Endothelial cell of umbilical vein (primary cell): ENCODE measurements around the gene ADAMTS12. TPM values are rescaled to one million over a fixed set of nuclear protein-coding genes. Genes with fewer than 3 reads are reported as not detected.

Source experiments
- BruUV-seq: library from RNA; stranded (reverse); fragments of 400-500 nt; replicated peaks from 2 replicates; lab custom pipeline; 2021; lab: Mats Ljungman, UMichigan
- CTCF ChIA-PET: fragments of 300-600, 350-600 bp; sonication (Branson Sonifier 250); formaldehyde crosslinking; loops from one replicate; lab custom pipeline; 2021; ENCODE audit warnings: antibody characterized with exemption, inconsistent platforms; lab: Charles Lee
- POLR2A ChIA-PET: fragments of 300-600, 350-600 bp; sonication (Branson Sonifier 250); formaldehyde crosslinking; loops from one replicate; lab custom pipeline; 2021; ENCODE audit warnings: antibody characterized with exemption, inconsistent platforms; lab: Charles Lee
- DNase-seq: peaks from one replicate; pipeline ENCODE4 v3.0.0-alpha.2; 2011; ENCODE audit warnings: low read depth, low spot score
- FAIRE-seq: peaks from 2 replicates; lab custom pipeline; 2011; peaks lifted over from hg19 to GRCh38; lab: Jason Lieb, UNC
- H2AFZ ChIP-seq: 2 replicates; pipeline ENCODE4 v1.6.0; 2012; ENCODE audit warnings: low read depth, low read length, control low read depth, inconsistent platforms
- H3K27ac ChIP-seq: 2 replicates; pipeline ENCODE4 v1.5.1; 2011; ENCODE audit warnings: low read depth, mild to moderate bottlenecking, control low read depth, low read length, moderate library complexity; ENCODE audit not compliant: insufficient read depth
- H3K27me3 ChIP-seq, 2 experiments: 2 replicates each; pipeline versions ENCODE4 v1.6.0 to v1.6.1; 2011; ENCODE audit warnings: low read length in 2 of 2, mixed read lengths in 1 of 2; ENCODE audit not compliant: control insufficient read depth in 2 of 2, insufficient read depth in 2 of 2
- H3K36me3 ChIP-seq, 2 experiments: 2 replicates in 1 of 2; 3 replicates in 1 of 2; pipeline ENCODE4 v1.5.1; 2011; ENCODE audit warnings: low read length in 2 of 2, mild to moderate bottlenecking in 1 of 2, moderate library complexity in 1 of 2; ENCODE audit not compliant: control insufficient read depth in 2 of 2, insufficient read depth in 2 of 2; ENCODE audit errors: extremely low read depth in 1 of 2
- H3K4me1 ChIP-seq: 3 replicates; pipeline ENCODE4 v1.5.1; 2011; ENCODE audit warnings: mild to moderate bottlenecking, low read length; ENCODE audit not compliant: control insufficient read depth, insufficient read depth; ENCODE audit errors: extremely low read depth
- H3K4me2 ChIP-seq: 2 replicates; pipeline ENCODE4 v1.6.1; 2011; ENCODE audit warnings: low read length, control low read depth, mixed read lengths; ENCODE audit not compliant: insufficient read depth
- H3K4me3 ChIP-seq, 3 experiments: fragments of 200-600 bp in 1 of 3; sonication (generic), shearing (Covaris generic) in 1 of 3; replicated peaks in 1 of 3; 2 replicates each; pipeline ENCODE4 v1.5.1; 2011 to 2016; ENCODE audit warnings: control low read depth in 3 of 3, low read length in 3 of 3, mild to moderate bottlenecking in 2 of 3, inconsistent platforms in 1 of 3, low read depth in 1 of 3, moderate library complexity in 1 of 3; ENCODE audit not compliant: insufficient read depth in 1 of 3
- H3K79me2 ChIP-seq: 2 replicates; pipeline ENCODE4 v1.6.0; 2012; ENCODE audit warnings: low read length, inconsistent platforms; ENCODE audit not compliant: control insufficient read depth, insufficient read depth
- H3K9ac ChIP-seq: replicated peaks from 2 replicates; pipeline ENCODE3; 2011; ENCODE audit warnings: low read length, control low read depth; ENCODE audit not compliant: insufficient read depth; ENCODE audit errors: extremely low read depth
- H3K9me1 ChIP-seq: replicated peaks from 3 replicates; pipeline ENCODE4 v1.6.0; 2011; ENCODE audit warnings: mild to moderate bottlenecking, low read length; ENCODE audit not compliant: control insufficient read depth, insufficient read depth; ENCODE audit errors: extremely low read depth
- H3K9me3 ChIP-seq: replicated peaks from 2 replicates; pipeline ENCODE4 v1.5.1; 2012; ENCODE audit warnings: low read length, inconsistent platforms; ENCODE audit not compliant: control insufficient read depth, insufficient read depth
- H4K20me1 ChIP-seq: replicated peaks from 2 replicates; pipeline ENCODE3; 2011; ENCODE audit warnings: mild to moderate bottlenecking, low read length; ENCODE audit not compliant: control insufficient read depth, insufficient read depth; ENCODE audit errors: extremely low read depth
- EZH2 ChIP-seq: IDR thresholded peaks from 2 replicates; pipeline ENCODE4 v1.6.1; 2012; ENCODE audit warnings: borderline replicate concordance, low read depth, mild to moderate bottlenecking, moderate library complexity, low read length, inconsistent platforms; ENCODE audit not compliant: severe bottlenecking
- FOS ChIP-seq: IDR thresholded peaks from 2 replicates; pipeline ENCODE4 v1.6.1; 2011; ENCODE audit warnings: mild to moderate bottlenecking, low read length, moderate library complexity, borderline replicate concordance; ENCODE audit not compliant: insufficient read depth
- GATA2 ChIP-seq: IDR thresholded peaks from 2 replicates; pipeline ENCODE4 v1.7.0; 2011; ENCODE audit warnings: low read depth, mild to moderate bottlenecking, moderate library complexity, mixed read lengths, low read length; ENCODE audit not compliant: insufficient read length, insufficient read depth
- JUN ChIP-seq: IDR thresholded peaks from 2 replicates; pipeline ENCODE4 v1.6.1; 2011; ENCODE audit warnings: borderline replicate concordance, low read depth; ENCODE audit not compliant: insufficient read length, insufficient read depth
- POLR2A ChIP-seq: IDR thresholded peaks from 2 replicates; pipeline ENCODE4 v1.6.1; 2012; ENCODE audit warnings: low read depth, mild to moderate bottlenecking, control low read depth, low read length
- POLR2AphosphoS5 ChIP-seq: IDR thresholded peaks from 2 replicates; pipeline ENCODE4 v1.6.1; 2012; ENCODE audit warnings: low read depth, mild to moderate bottlenecking, control low read depth, low read length, moderate library complexity; ENCODE audit not compliant: insufficient read depth
- dilution Hi-C: fragments of 300-500 bp; cut with MboI; formaldehyde crosslinking; loops from one replicate; pipeline ENCODE4 v1.15.0; 2019; ENCODE audit warnings: low sequenced_read_pairs; ENCODE audit not compliant: extremely low pct_ligation_motif_present
- intact Hi-C: fragments of 100-400 bp; cut with micrococcal nuclease; formaldehyde crosslinking; loops from one replicate; pipeline ENCODE4 v1.10.0; 2022
- polyA plus RNA-seq, 4 experiments: library from polyadenylated mRNA; depleted of rRNA in 3 of 4; stranded (reverse) in 3 of 4; unstranded in 1 of 4; fragments of >200 nt; gene quantifications; 2 replicates each; pipeline versions ENCODE4 v1.2.1 to v1.2.3, GENCODE V29; 2011 to 2012; ENCODE audit warnings: missing spikeins in 1 of 4
- total RNA-seq: library from RNA; stranded (reverse); gene quantifications from 2 replicates; pipeline ENCODE4 v1.2.3, GENCODE V29; 2021
- TF ChIP-seq, protein P1 (sequence below): IDR thresholded peaks from 2 replicates; pipeline ENCODE4 v1.6.1; 2011; ENCODE audit not compliant: insufficient read depth, insufficient read length

Gene ADAMTS12
- total and polyA plus RNA-seq, 2 donors (not counting 3 experiments of a cell fraction or from before 2014, with no cell fraction given) = 0.88 TPM; not detected in 1

DNA sequence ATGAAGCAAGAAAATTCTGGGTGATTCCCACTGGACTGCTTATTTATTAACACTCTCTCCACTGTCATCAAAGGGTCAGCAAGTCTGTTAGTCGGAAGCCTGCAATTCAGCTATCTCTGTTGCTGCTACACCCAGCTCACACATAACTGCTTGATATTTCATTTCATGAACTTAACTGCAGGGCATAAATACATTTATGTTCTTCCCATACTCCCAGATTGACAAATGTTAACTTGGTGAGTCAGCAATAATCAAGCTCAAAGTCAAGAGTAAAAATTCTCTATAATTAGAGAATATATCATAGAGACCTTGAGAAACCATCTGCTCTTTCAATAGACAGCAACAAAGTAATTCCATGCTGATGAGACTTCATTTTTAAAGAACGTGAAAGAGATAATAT lies 198.8 kb downstream of the ADAMTS12 start:
- no peak for TF ChIP-seq GATA2
- TF ChIP-seq EZH2 = no peak
- no peak for TF ChIP-seq JUN
- dilution Hi-C loops (no loop called here), intact Hi-C loops (no loop called here)
- CTCF ChIA-PET = no interaction called here
- Histone ChIP-seq H3K27ac (no peak overlapping the region), H3K79me2 (no peaks in the 10 kb centered on the region), H3K4me2 (no peak overlapping the region), H3K9ac (no peak overlapping the region), H3K4me1 (no peaks in the 10 kb centered on the region), H3K9me3 (no peaks in the 10 kb centered on the region), H3K36me3 (no peaks in the 10 kb centered on the region), H3K9me1 (no peaks in the 10 kb centered on the region), H3K4me3 (no peak overlapping the region), H2AFZ (no peak overlapping the region), H3K27me3 (no peaks in the 10 kb centered on the region), H4K20me1 (no peaks in the 10 kb centered on the region)
- DNase-seq = no peak
- POLR2A ChIA-PET = no interaction called here
- FAIRE-seq = no peak
- BruUV-seq = no TSS peak

DNA sequence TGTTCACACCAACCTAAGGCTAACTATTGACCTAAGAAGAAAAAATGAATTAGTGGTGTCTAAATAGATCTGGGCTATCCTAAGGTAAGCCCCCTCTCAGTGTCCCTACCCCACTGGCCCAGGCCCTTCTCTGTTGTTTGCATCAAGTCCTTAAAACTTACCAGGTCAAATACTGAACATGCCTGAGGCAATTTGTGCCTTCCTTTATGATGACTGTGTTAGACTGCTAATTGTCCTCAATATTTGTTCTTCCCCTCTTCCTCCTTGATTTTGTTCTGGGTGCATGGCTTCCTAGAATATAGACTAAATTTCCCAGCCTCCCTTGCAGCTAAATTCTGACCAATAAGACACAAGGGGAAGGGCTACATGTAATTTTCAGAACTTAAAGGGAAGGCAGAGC lies 199.9 kb downstream of the ADAMTS12 start:
- BruUV-seq = no TSS peak
- Histone ChIP-seq H3K4me2 (no peak overlapping the region), H4K20me1 (no peaks in the 10 kb centered on the region), H3K9ac (no peak overlapping the region), H3K4me3 (no peak overlapping the region), H3K9me3 (no peaks in the 10 kb centered on the region), H3K27ac (no peak overlapping the region), H3K27me3 (no peaks in the 10 kb centered on the region), H3K9me1 (no peaks in the 10 kb centered on the region), H3K79me2 (no peaks in the 10 kb centered on the region), H2AFZ (no peak overlapping the region), H3K4me1 (no peaks in the 10 kb centered on the region), H3K36me3 (no peaks in the 10 kb centered on the region)
- POLR2A ChIA-PET = no interaction called here
- no peak for TF ChIP-seq POLR2A
- no peak for TF ChIP-seq JUN
- no peak for TF ChIP-seq EZH2
- TF ChIP-seq GATA2 = no peak
- no peak for TF ChIP-seq FOS
- TF ChIP-seq POLR2AphosphoS5 = no peak
- TF ChIP-seq, protein P1, sequence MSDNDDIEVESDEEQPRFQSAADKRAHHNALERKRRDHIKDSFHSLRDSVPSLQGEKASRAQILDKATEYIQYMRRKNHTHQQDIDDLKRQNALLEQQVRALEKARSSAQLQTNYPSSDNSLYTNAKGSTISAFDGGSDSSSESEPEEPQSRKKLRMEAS = no peak
- intact Hi-C loops = no loop called here
- dilution Hi-C loops = no loop called here
- no peak for DNase-seq
- CTCF ChIA-PET = no interaction called here
- no peak for FAIRE-seq
